HCT116 (cell line): ENCODE data around the gene SH2B2. TPM values are rescaled to one million over a fixed set of nuclear protein-coding genes. Genes with fewer than 3 reads are reported as not detected.

Source experiments
- ATAC-seq: fragments of 200-7000 bp; cut with Tn5 transposase; 2 replicates; pipeline ENCODE4 v1.9.1; 2020; ENCODE audit warnings: mild to moderate bottlenecking, moderate library complexity
- BruUV-seq: library from RNA; stranded (reverse); fragments of 400-500 nt; replicated peaks from 2 replicates; lab custom pipeline; 2021; lab: Mats Ljungman, UMichigan
- CTCF ChIA-PET: fragments of 300-600 bp; sonication (Branson Sonifier 250); formaldehyde crosslinking; loops from one replicate; lab custom pipeline; 2021; ENCODE audit warnings: antibody characterized with exemption; lab: Charles Lee
- POLR2A ChIA-PET: fragments of 300-600, 350-600 bp; sonication (Branson Sonifier 250); formaldehyde crosslinking; loops from one replicate; lab custom pipeline; 2021; ENCODE audit warnings: antibody characterized with exemption; lab: Charles Lee
- RAD21 ChIA-PET, 2 experiments: fragments of 300-600 bp; sonication (Branson Sonifier 250); formaldehyde crosslinking; loops; one replicate each; lab custom pipeline; 2023; ENCODE audit warnings: low total read pairs in 2 of 2; ENCODE audit not compliant: uncharacterized antibody in 2 of 2, unreplicated experiment in 2 of 2, low non-redundant PET in 1 of 2; lab: Charles Lee
- DNase-seq: peaks from one replicate; pipeline ENCODE4 v3.0.0-alpha.2; 2010; ENCODE audit warnings: low read depth, low spot score
- H2AFZ ChIP-seq: fragments of 200-600 bp; shearing (Covaris generic), sonication (generic); 2 replicates; pipeline ENCODE4 v1.6.1; 2017; ENCODE audit warnings: low read depth, mixed run types, mixed read lengths, antibody characterized with exemption, low read length; ENCODE audit not compliant: poor library complexity, severe bottlenecking
- H3K27ac ChIP-seq: 2 replicates; pipeline ENCODE4 v1.5.1; 2012; ENCODE audit warnings: low read depth, low read length
- H3K27me3 ChIP-seq: fragments of 200-600 bp; sonication (generic); 2 replicates; pipeline ENCODE4 v1.6.1; 2016; ENCODE audit warnings: mixed run types, low read length, mixed read lengths; ENCODE audit not compliant: insufficient read depth
- H3K36me3 ChIP-seq, 2 experiments: fragments of 200-500 bp in 1 of 2; fragments of 200-600 bp in 1 of 2; sonication (Bioruptor generic) in 1 of 2; sonication (generic) in 1 of 2; 2 replicates each; pipeline versions ENCODE4 v1.5.1 to v1.6.1; 2014 to 2016; ENCODE audit warnings: low read length in 2 of 2, inconsistent platforms in 1 of 2, mixed read lengths in 1 of 2, mixed run types in 1 of 2; ENCODE audit not compliant: insufficient read depth in 2 of 2, control insufficient read depth in 1 of 2
- H3K4me1 ChIP-seq, 2 experiments: fragments of 200-600 bp in 1 of 2; sonication (generic) in 1 of 2; 2 replicates each; pipeline versions ENCODE4 v1.5.1 to v1.6.1; 2012 to 2017; ENCODE audit warnings: low read length in 2 of 2, inconsistent platforms in 1 of 2, mild to moderate bottlenecking in 1 of 2, mixed read lengths in 1 of 2, mixed run types in 1 of 2, moderate library complexity in 1 of 2; ENCODE audit not compliant: insufficient read depth in 2 of 2, control insufficient read depth in 1 of 2
- H3K4me2 ChIP-seq: fragments of 200-600 bp; sonication (generic); 2 replicates; pipeline ENCODE4 v1.6.1; 2017; ENCODE audit warnings: mixed run types, low read length, mixed read lengths
- H3K4me3 ChIP-seq, 2 experiments: fragments of 200-600 bp in 1 of 2; sonication (generic) in 1 of 2; replicated peaks in 1 of 2; 2 replicates each; pipeline ENCODE4 v1.5.1; 2011 to 2016; ENCODE audit warnings: low read length in 2 of 2, control low read depth in 1 of 2, low read depth in 1 of 2, mild to moderate bottlenecking in 1 of 2, mixed read lengths in 1 of 2, mixed run types in 1 of 2
- H3K79me2 ChIP-seq: fragments of 200-600 bp; sonication (generic); 2 replicates; pipeline ENCODE4 v1.6.1; 2017; ENCODE audit warnings: mild to moderate bottlenecking, mixed run types, low read length, moderate library complexity, mixed read lengths; ENCODE audit not compliant: insufficient read depth
- H3K9ac ChIP-seq: fragments of 200-600 bp; sonication (generic); 2 replicates; pipeline ENCODE4 v1.6.1; 2016; ENCODE audit warnings: low read length, mixed read lengths
- H3K9me2 ChIP-seq: fragments of 200-600 bp; sonication (generic), shearing (Covaris generic); 2 replicates; pipeline ENCODE4 v1.6.1; 2017; ENCODE audit warnings: mixed run types, mild to moderate bottlenecking, moderate library complexity; ENCODE audit not compliant: insufficient read depth
- H3K9me3 ChIP-seq, 2 experiments: fragments of 200-500 bp in 1 of 2; fragments of 200-600 bp in 1 of 2; sonication (Bioruptor generic) in 1 of 2; sonication (generic) in 1 of 2; 2 replicates each; pipeline ENCODE4 v1.6.1; 2014 to 2017; ENCODE audit warnings: low read length in 2 of 2, mixed read lengths in 2 of 2, inconsistent platforms in 1 of 2, low read depth in 1 of 2, mild to moderate bottlenecking in 1 of 2, mixed run types in 1 of 2, moderate library complexity in 1 of 2; ENCODE audit not compliant: control insufficient read depth in 1 of 2, insufficient read depth in 1 of 2
- H4K20me1 ChIP-seq: fragments of 200-600 bp; sonication (generic), shearing (Covaris generic); 2 replicates; pipeline ENCODE4 v1.6.1; 2017; ENCODE audit warnings: mixed run types, mild to moderate bottlenecking, moderate library complexity; ENCODE audit not compliant: insufficient read depth
- CBX3 ChIP-seq: IDR thresholded peaks from 2 replicates; pipeline ENCODE4 v1.6.1; 2012; ENCODE audit warnings: low read depth
- EGR1 ChIP-seq: IDR thresholded peaks from 2 replicates; pipeline ENCODE4 v1.6.1; 2012; ENCODE audit warnings: low read depth
- ELF1 ChIP-seq: IDR thresholded peaks from 2 replicates; pipeline ENCODE4 v1.6.1; 2012; ENCODE audit warnings: low read depth, borderline replicate concordance
- FOSL1 ChIP-seq: IDR thresholded peaks from 2 replicates; pipeline ENCODE4 v1.6.1; 2012; ENCODE audit warnings: low read depth
- POLR2A ChIP-seq: IDR thresholded peaks from 2 replicates; pipeline ENCODE4 v1.7.0; 2011; ENCODE audit warnings: borderline replicate concordance; ENCODE audit not compliant: insufficient read depth, insufficient read length; ENCODE audit errors: extremely low read depth
- POLR2AphosphoS5 ChIP-seq: IDR thresholded peaks from 2 replicates; pipeline ENCODE4 v1.6.1; 2011; ENCODE audit warnings: mild to moderate bottlenecking, low read depth, low read length, moderate library complexity
- RAD21 ChIP-seq: IDR thresholded peaks from 2 replicates; pipeline ENCODE4 v1.6.1; 2012; ENCODE audit warnings: low read depth, mild to moderate bottlenecking
- SP1 ChIP-seq: IDR thresholded peaks from 2 replicates; pipeline ENCODE4 v1.6.1; 2012; ENCODE audit warnings: low read depth
- SRF ChIP-seq: IDR thresholded peaks from 2 replicates; pipeline ENCODE4 v1.6.1; 2012; ENCODE audit warnings: low read depth
- YY1 ChIP-seq: IDR thresholded peaks from 2 replicates; pipeline ENCODE4 v1.6.1; 2011; ENCODE audit warnings: low read length, low read depth, moderate library complexity, mild to moderate bottlenecking; ENCODE audit not compliant: insufficient replicate concordance; ENCODE audit errors: extremely low read depth
- ZFX ChIP-seq: fragments of 450-650 bp; IDR thresholded peaks from 2 replicates; pipeline ENCODE4 v1.6.1; 2017
- ZNF274 ChIP-seq: fragments of 200-500 bp; sonication (Bioruptor generic); IDR thresholded peaks from 2 replicates; pipeline ENCODE4 v1.6.1; 2014; ENCODE audit warnings: mild to moderate bottlenecking, low read depth, low read length, inconsistent platforms
- intact Hi-C: fragments of 100-400 bp; cut with micrococcal nuclease; formaldehyde crosslinking; loops from 2 replicates; pipeline ENCODE4 v1.10.0; 2022
- total RNA-seq: library from RNA; stranded (reverse); gene quantifications from one replicate; pipeline ENCODE4 v1.2.1, GENCODE V29; 2021; ENCODE audit not compliant: unreplicated experiment
- TF ChIP-seq, protein P1 (sequence below): IDR thresholded peaks from 2 replicates; pipeline ENCODE4 v1.6.1; 2012
- TF ChIP-seq, protein P2 (sequence below), 3 experiments: fragments of 200-600 bp in 1 of 3; sonication (generic) in 1 of 3; IDR thresholded peaks in 2 of 3; conservative IDR thresholded peaks in 1 of 3; 2 replicates each; pipeline ENCODE4 v1.5.1; 2012 to 2017; ENCODE audit warnings: low read depth in 2 of 3, low read length in 2 of 3, antibody characterized with exemption in 1 of 3, borderline replicate concordance in 1 of 3, control low read depth in 1 of 3, mild to moderate bottlenecking in 1 of 3, mixed read lengths in 1 of 3, mixed run types in 1 of 3, moderate library complexity in 1 of 3; ENCODE audit not compliant: insufficient read depth in 1 of 3

The SH2B2 gene
- total RNA-seq, 1 experiment from 2014 or later = 11.8 TPM

DNA sequence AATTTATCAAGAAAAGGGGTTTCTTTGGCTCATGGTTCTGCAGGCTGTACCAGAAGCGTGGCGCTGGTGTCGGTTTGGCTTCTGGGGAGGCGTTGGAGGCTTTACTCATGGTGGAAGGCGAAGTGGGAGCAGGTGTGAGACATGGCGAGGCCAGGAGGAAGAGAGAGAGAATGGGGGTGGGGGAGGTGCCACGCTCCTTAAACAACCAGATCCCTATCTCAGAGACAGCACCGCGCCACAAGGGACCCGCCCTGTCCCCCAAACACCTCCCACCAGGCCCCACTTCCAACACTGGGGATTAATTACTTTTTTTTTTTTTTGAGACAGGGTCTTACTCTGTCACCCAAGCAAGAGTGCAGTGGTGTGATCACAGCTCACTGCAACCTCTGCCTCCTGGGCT, 18.0 kb upstream of the SH2B2 start:
- POLR2A ChIA-PET = no interaction called here
- Histone ChIP-seq H3K27ac (no peak overlapping the region), H3K4me3 (no peak overlapping the region), H3K4me2 (no peak overlapping the region), H2AFZ (no peak overlapping the region), H3K9me2 (no peaks in the 10 kb centered on the region), H3K4me1 (peaks cover 13 to 22% of the 10 kb centered on the region in 2 experiments), H3K9me3 (no peaks in the 10 kb centered on the region), H3K27me3 (no peaks in the 10 kb centered on the region), H4K20me1 (no peaks in the 10 kb centered on the region), H3K36me3 (no peaks in the 10 kb centered on the region), H3K9ac (no peak overlapping the region), H3K79me2 (no peaks in the 10 kb centered on the region)
- intact Hi-C loops = no loop called here
- TF ChIP-seq EGR1 (no peak), POLR2A (no peak), CBX3 (no peak), FOSL1 (no peak), SRF (no peak), YY1 (no peak), ZNF274 (no peak), ZFX (no peak), RAD21 (no peak), ELF1 (no peak), SP1 (no peak), POLR2AphosphoS5 (no peak)
- TF ChIP-seq, protein P1, sequence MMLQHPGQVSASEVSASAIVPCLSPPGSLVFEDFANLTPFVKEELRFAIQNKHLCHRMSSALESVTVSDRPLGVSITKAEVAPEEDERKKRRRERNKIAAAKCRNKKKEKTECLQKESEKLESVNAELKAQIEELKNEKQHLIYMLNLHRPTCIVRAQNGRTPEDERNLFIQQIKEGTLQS = no peak
- TF ChIP-seq, protein P2, sequence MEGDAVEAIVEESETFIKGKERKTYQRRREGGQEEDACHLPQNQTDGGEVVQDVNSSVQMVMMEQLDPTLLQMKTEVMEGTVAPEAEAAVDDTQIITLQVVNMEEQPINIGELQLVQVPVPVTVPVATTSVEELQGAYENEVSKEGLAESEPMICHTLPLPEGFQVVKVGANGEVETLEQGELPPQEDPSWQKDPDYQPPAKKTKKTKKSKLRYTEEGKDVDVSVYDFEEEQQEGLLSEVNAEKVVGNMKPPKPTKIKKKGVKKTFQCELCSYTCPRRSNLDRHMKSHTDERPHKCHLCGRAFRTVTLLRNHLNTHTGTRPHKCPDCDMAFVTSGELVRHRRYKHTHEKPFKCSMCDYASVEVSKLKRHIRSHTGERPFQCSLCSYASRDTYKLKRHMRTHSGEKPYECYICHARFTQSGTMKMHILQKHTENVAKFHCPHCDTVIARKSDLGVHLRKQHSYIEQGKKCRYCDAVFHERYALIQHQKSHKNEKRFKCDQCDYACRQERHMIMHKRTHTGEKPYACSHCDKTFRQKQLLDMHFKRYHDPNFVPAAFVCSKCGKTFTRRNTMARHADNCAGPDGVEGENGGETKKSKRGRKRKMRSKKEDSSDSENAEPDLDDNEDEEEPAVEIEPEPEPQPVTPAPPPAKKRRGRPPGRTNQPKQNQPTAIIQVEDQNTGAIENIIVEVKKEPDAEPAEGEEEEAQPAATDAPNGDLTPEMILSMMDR (IDR thresholded peaks at IDR 0.05 in 2 of 3, conservative IDR thresholded peaks at IDR 0.05 in 1 of 3; ENCODE audit: borderline replicate concordance in 1 of 3, insufficient read depth in 1 of 3, low read depth in 2 of 3, low read length in 2 of 3) = no peak
- RAD21 ChIA-PET = no interaction called here
- DNase-seq = no peak
- ATAC-seq = no peak
- BruUV-seq = no TSS peak
- CTCF ChIA-PET = no interaction called here
